Stimulated activated CD8-positive, alpha-beta memory T cell treated with anti-CD3 and anti-CD28 coated beads, Interleukin-12 subunit alpha, Interleukin-12 subunit beta, amount 100 ng/mL, for 1 hour (primary cell): ENCODE results near the gene CSNK1E.

Experiments
- DNase-seq: peaks from one replicate; pipeline ENCODE4 v3.0.0-alpha.2; 2020; ENCODE audit warnings: low read depth

The CSNK1E gene

DNA sequence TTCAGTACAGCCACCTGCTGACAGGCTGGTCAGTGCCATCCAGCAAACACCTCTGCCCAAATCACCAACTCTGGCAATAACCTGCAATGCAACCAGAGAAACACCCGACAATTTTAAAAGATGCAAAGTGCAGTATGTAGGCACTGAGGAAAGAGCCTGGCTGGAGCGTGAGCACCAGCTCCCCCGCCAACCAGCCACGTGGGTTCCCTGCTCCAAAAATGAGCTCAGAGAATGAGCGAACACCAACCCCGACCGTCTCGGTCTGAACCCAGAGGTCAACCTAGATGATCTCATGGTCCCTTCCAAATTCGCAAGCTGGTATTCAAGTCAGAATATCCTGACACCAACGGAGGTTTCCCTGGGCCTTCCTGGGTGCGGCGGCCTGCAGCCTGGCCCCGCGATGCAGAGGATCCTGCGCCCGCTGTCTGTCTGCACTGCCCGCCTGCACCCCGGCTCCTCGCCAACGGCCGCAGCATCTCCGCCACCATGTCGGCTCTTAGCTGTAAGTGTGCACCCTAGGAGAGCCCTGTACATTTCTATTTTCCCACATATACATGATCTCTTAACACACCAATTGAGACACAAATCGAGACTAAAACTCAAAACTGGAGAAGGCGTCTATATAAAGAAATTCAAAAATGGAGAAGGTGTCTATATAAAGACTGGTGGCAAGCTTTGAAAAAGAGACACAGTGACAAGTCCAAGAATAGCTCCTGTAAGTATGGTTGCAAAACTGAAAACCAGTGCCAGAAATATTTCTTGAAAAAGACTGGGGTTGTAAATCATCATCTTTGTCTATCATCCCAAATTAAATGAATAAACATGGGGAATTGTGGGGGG is 67.2 kb downstream of the CSNK1E start:
- no peak for DNase-seq

DNA sequence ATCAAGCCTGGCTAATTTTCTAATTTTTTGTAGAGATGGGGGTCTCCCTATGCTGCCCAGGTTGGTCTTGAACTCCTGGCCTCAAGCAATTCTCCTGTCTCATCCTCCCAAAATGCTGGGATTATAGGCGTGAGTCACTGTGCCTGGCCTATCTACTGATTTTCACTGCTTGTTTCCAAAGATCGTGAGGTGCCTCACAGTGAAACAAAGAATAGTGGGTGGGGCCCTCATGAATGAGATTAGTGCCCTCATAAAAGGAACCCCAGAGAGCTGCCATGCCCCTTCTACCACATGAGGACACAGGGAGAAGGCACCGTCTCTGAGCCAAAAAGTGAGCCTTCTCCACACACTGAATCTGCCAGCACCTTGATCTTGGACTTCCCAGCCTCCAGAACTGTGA is 67.9 kb downstream of the CSNK1E start:
- DNase-seq = no peak

DNA sequence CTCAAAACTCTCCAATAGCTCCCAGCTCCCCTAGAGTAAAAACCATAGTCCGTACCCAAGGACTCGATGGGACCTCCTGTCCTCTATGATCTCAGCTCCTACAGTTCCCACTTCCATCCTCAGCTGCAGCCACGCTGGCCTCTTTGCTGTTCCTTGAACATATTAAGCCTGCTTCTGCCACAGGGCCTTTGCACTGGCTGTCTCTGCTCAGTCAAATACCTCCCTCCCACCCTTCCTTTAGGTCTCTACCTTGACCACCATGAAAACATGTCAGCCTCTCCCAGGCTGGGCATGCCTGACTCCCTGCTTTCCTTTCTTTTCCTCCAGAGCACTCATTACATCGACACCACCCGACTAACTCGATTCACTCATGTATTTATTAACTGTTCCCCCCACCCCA is 69.0 kb downstream of the CSNK1E start:
- no peak for DNase-seq

DNA sequence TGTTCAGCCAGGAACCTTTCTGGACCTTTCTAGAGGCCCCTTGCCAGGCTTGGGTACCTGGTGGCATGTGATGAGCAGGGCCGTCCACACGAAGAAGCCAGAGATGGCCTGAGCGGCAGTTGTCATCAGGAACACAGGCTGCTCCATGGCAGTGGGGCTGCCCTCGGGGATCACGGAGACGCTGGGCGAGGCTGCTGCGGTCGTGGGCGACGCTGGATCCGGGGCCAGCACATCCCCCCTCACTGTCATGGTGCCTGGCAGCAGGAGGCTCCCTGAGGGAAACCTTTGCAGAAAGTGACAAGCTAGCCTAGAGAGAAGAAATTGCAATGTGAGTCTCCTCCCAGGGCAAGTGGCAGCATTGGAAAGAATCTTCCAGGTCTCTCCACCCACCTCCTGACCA is 69.5 kb downstream of the CSNK1E start:
- DNase-seq = no peak

DNA sequence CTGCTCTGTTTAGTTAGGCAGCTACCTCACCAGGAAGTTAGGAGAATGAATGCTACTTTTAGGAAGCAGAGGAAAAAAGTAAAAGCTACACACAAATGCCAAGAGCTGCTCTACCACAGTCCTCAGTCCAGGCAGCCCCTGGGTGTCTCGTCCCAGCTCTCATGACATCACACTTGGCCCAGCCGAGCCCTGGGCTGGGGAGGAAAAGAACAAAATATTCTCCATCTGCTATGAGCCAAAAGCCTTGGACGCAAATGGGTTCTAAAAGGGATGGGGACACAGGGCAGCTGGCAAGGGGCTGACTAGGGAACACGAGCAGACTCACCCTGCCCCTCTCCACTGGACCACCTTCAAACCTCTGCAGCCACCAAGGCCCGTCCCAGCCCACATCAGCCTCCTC is 70.5 kb downstream of the CSNK1E start:
- DNase-seq = no peak

DNA sequence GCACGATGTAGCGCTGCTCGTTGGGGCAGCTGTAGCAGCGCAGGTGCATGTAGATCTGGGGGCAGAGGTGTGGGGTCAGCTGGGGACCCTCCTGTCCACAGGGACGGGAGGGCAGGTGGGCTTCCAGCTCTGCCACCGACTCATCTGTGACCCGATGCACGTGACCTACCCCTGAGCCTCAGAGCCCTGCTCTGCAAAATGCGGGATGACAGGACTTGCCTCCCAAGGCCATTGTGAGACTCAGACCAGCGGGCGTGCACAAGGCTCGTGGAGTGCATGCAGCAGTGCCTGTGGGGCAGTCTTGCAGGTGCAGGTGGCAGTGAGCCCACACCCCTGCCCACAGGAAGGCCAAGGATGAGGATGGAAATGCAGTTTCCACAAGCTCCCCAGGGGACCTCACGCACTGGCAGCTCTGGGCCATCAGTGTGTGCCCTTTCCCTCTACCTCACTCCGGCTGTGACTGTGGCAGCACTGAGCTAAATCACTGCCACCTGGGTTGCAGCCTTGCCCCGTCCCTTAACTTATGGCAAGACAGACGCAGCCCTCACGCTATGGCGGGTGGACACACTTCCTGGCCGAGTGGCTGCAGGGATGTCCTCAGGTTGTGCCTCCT is 71.1 kb downstream of the CSNK1E start:
- DNase-seq = no peak

DNA sequence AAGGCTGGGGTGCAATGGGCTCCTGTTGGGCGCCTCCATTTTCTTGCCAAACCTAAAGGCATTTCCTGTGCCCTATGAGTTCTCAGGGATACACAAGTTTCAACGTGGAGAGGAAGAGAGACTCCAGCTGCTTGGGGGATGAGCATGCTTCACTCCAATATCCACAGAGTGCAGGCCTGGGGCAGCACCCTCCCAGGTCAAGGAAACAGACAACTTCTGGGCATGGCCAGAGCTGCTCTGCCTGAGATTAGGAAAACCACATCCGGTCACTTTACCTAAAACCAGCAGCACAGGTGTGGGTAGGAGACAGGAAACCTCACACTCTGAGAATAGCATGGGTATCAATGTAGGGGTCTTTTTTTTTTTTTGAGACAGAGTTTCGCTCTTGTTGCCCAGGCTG is 73.1 kb downstream of the CSNK1E start:
- DNase-seq = no peak

DNA sequence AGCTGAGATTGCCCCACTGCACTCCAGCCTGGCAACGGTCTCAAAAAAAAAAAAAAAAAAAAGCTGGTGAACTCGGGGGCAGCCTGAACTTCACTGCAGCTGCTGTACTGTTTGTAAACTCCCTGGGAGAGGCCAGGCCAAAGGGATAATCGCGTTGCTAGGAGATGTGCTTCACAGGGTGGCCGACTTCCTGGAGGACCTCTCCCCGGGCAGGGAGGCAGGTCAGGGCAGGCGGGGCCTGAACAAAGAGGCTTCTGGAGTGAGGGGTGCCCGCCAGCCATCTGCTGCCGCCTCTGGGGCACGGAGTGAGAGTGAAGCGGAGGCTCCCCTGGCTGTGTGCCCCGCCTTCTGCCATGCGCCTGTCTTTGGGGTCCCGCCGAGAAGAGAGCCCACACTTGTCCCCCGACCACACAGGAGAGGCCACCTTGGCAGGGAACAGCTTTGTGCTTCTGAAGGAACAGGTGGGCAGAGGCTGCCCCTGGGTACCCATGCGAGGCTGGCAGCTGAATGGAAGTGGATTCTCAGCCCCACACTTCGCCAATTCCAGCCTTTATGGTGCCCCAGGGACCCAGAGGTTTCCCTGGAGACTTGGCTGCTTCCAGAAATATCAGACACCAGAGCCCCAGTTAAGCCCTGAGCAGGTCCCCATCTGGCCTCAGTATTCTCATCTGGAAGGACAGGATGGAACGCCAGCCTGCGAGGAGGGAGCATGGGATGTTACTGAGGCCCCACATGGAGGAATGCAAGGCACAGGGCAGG is 74.0 kb downstream of the CSNK1E start:
- DNase-seq = no peak

DNA sequence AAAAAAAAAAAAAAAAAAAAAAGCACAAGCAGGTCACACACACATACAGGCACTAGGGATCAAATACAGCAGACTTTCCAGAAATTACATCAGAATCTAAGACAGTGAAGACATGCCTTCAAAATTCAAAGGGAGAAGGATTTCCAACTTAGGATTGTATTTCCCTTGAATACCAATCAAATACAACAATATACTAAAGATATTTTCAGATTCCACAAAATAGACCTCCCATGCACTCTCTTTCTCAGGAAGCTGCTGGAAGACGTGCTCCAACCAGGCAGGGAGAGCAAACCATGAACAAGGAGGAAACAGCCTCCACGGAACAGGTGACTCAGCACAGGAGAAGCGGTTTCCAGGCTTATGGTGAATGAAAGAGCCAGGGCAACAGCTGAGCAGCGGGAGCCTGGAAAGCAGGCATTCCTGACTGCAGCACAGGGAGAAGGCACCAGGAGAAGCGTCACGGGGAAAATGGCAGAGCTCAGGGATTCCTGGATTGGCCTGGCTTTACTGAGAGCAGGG is 76.4 kb downstream of the CSNK1E start:
- no peak for DNase-seq
